ENCODE results near the gene SNX8.

The SNX8 gene

DNA sequence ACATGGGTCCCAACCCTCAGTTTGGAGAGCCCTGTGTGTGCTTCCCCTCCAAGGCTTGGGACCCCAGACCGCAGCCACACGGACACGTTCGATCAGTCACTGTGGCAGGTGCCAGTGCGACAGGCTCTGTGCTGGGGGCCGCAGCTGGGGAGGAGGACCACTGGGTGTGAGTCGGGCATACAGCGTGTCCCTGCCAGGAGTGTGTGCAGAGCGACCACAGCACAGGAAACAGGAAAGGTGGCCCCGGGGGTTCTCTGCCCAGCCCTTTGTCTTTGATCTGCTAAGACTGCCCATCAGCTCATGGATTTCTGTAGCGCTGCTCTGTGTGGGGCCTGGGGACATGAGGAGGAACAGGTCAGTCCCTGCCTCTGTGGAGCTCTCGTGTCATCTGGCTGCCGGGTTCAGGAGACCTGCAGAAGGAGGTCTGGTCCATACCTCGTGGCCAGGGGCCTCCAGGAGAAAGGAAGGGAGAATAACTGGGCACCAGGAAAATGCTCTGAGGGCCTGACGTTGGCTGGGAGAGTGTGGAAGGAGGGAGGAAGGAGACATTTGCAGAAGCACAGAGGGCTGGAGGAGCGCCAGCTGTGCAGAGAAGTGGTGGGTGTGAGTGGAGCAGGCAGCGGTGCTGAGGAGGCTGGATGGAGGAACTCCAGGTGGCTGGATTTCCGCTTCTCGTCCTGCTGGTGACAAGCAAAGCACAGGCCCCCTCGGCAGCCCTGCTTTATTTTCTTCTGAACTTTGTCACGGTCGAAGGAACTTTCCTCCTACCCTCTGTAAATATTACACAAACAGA lies 68.2 kb downstream of the SNX8 start:
- H3K4me2 ChIP-seq (ENCODE audit: low read length): peak overlapping the region; percentile 41
- H3K27me3 ChIP-seq (ENCODE audit: control insufficient read depth, low read length): no peaks in the 10 kb centered on the region
- no peak for TF ChIP-seq EZH2phosphoT487 (IDR thresholded peaks at IDR 0.05; ENCODE audit: borderline replicate concordance, low read length)
- TF ChIP-seq CTCF (IDR thresholded peaks at IDR 0.05; ENCODE audit: low read depth, low read length, poor library complexity, severe bottlenecking): no peak
- no peaks in the 10 kb centered on the region for H3K9me2 ChIP-seq (replicated peaks; ENCODE audit: control insufficient read depth, low read length)
- H3K4me3 ChIP-seq (ENCODE audit: low read length): peak overlapping the region; percentile 9
- peaks cover 43% of the 10 kb centered on the region for H3K4me1 ChIP-seq (ENCODE audit: control insufficient read depth, low read length)
- H3K27ac ChIP-seq (ENCODE audit: low read depth, low read length): peak overlapping the region; percentile 12
- H3F3A ChIP-seq (ENCODE audit: control insufficient read depth, insufficient read depth): peaks cover 14% of the 10 kb centered on the region; the same call in 1 of the 2 replicates
- no peaks in the 10 kb centered on the region for H4K20me1 ChIP-seq (ENCODE audit: control insufficient read depth, insufficient read depth, low read depth, low read length)
- H3K36me3 ChIP-seq (ENCODE audit: control insufficient read depth, low read length): peaks cover 37% of the 10 kb centered on the region
- H3K79me2 ChIP-seq (ENCODE audit: control insufficient read depth, low read length): peaks cover 35% of the 10 kb centered on the region
- no peaks in the 10 kb centered on the region for H3K9me3 ChIP-seq (ENCODE audit: control insufficient read depth, insufficient read depth, low read length)

DNA sequence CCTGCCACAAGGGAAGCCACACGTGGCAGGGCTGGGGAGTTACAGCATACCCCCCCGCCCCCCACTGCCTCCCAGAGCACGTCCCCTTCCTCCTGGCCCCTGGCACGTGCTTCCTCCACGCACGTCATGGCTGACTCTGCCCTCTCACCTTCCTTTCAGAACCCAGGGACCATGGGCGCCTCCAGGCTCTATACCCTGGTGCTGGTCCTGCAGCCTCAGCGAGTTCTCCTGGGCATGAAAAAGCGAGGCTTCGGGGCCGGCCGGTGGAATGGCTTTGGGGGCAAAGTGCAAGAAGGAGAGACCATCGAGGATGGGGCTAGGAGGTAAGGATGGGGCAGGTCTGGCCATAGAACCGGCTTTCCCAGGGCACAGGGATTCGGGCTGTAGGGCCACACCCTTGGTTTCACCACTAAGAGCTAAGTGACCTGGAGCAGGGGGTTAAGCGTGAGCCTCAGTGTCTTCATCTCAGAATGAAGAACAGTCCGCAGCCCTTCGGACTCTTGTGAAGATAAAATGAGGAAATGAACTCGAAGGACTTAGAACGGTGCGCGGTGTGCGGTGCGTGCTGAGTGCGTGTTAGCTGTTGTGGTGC lies 69.7 kb downstream of the SNX8 start:
- Histone ChIP-seq H3K4me2 (ENCODE audit: low read length) (peak overlapping the region; percentile 4; the same call in 1 of the 2 replicates), H3K9me3 (ENCODE audit: control insufficient read depth, insufficient read depth, low read length) (no peaks in the 10 kb centered on the region), H3K9me2 (replicated peaks; ENCODE audit: control insufficient read depth, low read length) (no peaks in the 10 kb centered on the region), H3K79me2 (ENCODE audit: control insufficient read depth, low read length) (peaks cover 51% of the 10 kb centered on the region), H4K20me1 (ENCODE audit: control insufficient read depth, insufficient read depth, low read depth, low read length) (no peaks in the 10 kb centered on the region), H3K27ac (ENCODE audit: low read depth, low read length) (no peak overlapping the region), H3K36me3 (ENCODE audit: control insufficient read depth, low read length) (peaks cover 44% of the 10 kb centered on the region), H3K27me3 (ENCODE audit: control insufficient read depth, low read length) (no peaks in the 10 kb centered on the region), H3K4me1 (ENCODE audit: control insufficient read depth, low read length) (peaks cover 58% of the 10 kb centered on the region), H3K4me3 (ENCODE audit: low read length) (no peak overlapping the region), H3F3A (ENCODE audit: control insufficient read depth, insufficient read depth) (peaks cover 22% of the 10 kb centered on the region)
- TF ChIP-seq EZH2phosphoT487 (IDR thresholded peaks at IDR 0.05; ENCODE audit: borderline replicate concordance, low read length) (no peak), CTCF (IDR thresholded peaks at IDR 0.05; ENCODE audit: low read depth, low read length, poor library complexity, severe bottlenecking) (no peak)

DNA sequence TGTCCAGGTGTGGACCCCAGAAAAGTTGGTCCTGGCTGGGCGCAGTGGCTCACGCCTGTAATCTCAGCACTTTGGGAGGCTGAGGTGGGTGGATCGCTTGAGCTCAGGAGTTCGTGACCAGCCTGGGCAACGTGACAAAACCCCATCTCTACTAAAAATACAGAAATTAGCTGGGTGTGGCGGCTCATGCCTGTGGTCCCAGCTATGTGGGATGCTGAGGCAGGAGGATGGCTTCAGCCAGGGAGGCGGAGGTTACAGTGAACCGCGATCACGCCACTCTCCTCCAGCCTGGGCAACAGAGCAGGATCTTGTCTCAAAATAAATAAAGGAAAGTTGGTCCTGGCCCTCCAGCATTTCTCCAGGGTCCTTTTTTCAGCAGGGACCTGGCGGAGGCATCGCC lies 70.8 kb downstream of the SNX8 start:
- Histone ChIP-seq H3K4me2 (ENCODE audit: low read length) (peak overlapping the region; percentile 90), H4K20me1 (ENCODE audit: control insufficient read depth, insufficient read depth, low read depth, low read length) (no peaks in the 10 kb centered on the region), H3F3A (ENCODE audit: control insufficient read depth, insufficient read depth) (peaks cover 27% of the 10 kb centered on the region), H3K36me3 (ENCODE audit: control insufficient read depth, low read length) (peaks cover 52% of the 10 kb centered on the region), H3K4me3 (ENCODE audit: low read length) (peak overlapping the region; percentile 85), H3K9me2 (replicated peaks; ENCODE audit: control insufficient read depth, low read length) (no peaks in the 10 kb centered on the region), H3K79me2 (ENCODE audit: control insufficient read depth, low read length) (peaks cover 57% of the 10 kb centered on the region), H3K4me1 (ENCODE audit: control insufficient read depth, low read length) (peaks cover 67% of the 10 kb centered on the region), H3K27me3 (ENCODE audit: control insufficient read depth, low read length) (no peaks in the 10 kb centered on the region), H3K27ac (ENCODE audit: low read depth, low read length) (no peak overlapping the region), H3K9me3 (ENCODE audit: control insufficient read depth, insufficient read depth, low read length) (no peaks in the 10 kb centered on the region)
- TF ChIP-seq EZH2phosphoT487 (IDR thresholded peaks at IDR 0.05; ENCODE audit: borderline replicate concordance, low read length): no peak
- TF ChIP-seq CTCF (IDR thresholded peaks at IDR 0.05; ENCODE audit: low read depth, low read length, poor library complexity, severe bottlenecking): no peak
